Fibroblast of pulmonary artery (primary cell): ENCODE data around the gene C1QL4.

Source experiments
- DNase-seq: peaks from one replicate; pipeline ENCODE4 v3.0.0-alpha.2; 2010; ENCODE audit warnings: low read depth
- H3K4me3 ChIP-seq: replicated peaks from 2 replicates; pipeline ENCODE4 v1.5.1; 2011; ENCODE audit warnings: low read depth, mild to moderate bottlenecking, control low read depth, low read length, moderate library complexity
- CTCF ChIP-seq: IDR thresholded peaks from 2 replicates; pipeline ENCODE4 v1.5.1; 2011; ENCODE audit warnings: mild to moderate bottlenecking, control low read depth, low read length, inconsistent platforms; ENCODE audit errors: missing control alignments

C1QL4 gene

DNA sequence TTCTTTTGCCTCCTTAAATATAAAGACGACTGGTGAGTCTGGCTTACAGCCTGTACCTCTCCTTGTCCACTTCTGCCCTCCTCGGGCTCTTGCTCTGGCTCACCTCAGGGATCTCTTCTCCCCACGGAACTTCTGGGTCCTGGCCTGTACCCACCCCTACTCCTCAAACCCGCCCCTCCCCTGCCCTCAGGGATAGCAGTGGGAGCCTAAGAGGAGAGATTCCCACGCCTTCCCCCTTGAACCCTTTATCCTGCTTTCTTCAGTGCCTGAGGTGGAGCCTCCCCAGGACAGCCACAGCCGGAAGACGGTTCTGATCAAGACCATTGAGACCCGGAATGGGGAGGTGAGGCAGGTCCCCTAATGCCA, 39.3 kb downstream of the C1QL4 start:
- no peak overlapping the region for H3K4me3 ChIP-seq
- TF ChIP-seq CTCF: no peak
- no peak for DNase-seq

GRCh38 chr12:49296836-49297694, 39.9 kb downstream of the C1QL4 start:
- TF ChIP-seq CTCF: no peak
- no peak for DNase-seq
- H3K4me3 ChIP-seq: no peak overlapping the region

DNA sequence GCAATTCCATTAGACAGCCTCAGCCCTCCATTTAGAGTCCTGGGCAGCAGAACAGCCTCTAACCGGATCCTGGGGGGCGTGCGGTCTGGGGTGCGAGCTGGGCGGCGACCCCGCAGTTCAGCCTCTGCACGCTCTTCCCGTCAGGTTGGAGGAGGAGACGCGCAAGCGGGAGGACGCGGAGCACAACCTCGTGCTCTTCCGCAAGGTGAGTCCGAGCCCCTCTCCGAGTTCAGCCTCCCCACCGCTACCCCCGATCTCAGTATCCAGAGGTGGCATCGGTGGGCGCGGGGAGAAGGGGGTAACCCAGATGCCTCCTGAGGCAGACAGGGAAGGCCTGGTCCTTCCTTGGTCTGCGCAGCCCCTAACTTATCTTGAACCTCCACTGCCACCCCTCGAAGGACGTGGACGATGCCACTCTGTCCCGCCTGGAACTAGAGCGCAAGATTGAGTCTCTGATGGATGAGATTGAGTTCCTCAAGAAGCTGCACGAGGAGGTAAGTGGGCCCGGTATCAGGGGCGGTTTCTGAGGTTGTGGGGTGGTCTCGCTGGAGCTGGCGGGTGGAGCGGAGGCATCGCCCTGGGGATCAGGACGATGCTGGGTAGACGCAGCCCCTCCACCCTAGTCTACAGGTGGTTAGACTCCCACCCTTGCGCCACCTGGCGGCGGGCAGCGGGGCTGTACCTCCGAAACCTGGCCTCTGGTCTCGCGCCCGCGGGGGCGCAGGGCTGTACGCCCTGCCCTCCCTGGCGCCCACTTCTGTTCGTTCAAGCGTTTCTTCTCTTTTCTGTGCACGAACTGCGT, 40.8 kb downstream of the C1QL4 start:
- no peak overlapping the region for H3K4me3 ChIP-seq
- TF ChIP-seq CTCF: peak; percentile 59
- no peak for DNase-seq

DNA sequence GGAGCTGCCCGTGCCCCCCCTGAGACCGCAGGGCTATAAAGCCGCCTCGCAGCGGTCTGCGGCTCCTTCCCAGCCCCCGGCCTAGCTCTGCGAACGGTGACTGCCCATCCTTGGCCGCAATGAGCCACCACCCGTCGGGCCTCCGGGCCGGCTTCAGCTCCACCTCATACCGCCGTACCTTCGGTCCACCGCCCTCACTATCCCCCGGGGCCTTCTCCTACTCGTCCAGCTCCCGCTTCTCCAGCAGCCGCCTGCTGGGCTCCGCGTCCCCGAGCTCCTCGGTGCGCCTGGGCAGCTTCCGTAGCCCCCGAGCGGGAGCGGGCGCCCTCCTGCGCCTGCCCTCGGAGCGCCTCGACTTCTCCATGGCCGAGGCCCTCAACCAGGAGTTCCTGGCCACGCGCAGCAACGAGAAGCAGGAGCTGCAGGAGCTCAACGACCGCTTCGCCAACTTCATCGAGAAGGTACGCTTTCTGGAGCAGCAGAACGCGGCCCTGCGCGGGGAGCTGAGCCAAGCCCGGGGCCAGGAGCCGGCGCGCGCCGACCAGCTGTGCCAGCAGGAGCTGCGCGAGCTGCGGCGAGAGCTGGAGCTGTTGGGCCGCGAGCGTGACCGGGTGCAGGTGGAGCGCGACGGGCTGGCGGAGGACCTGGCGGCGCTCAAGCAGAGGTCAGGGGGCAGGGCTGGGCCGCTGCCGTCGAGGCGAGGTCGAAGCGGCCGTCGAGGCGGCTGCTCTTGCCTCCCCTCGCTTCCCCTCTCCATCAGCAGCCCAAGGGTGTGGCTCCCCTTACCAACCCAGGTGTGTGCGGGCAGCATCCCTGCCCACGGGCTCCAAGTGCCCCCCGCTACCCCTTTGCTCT, 41.7 kb downstream of the C1QL4 start, which contains the start of gene PRPH:
Gene PRPH (plus strand): TSS at position 66 of the 855 bp plus-strand sequence. CDS start 54 bp downstream, at position 120.
- TF ChIP-seq CTCF: no peak
- H3K4me3 ChIP-seq: no peak within 1 kb of the TSS
- no peak for DNase-seq

GRCh38 chr12:49294804-49295081, 42.2 kb downstream of the C1QL4 start:
- TF ChIP-seq CTCF: no peak
- DNase-seq: no peak
- H3K4me3 ChIP-seq: no peak overlapping the region

- H3K4me3 ChIP-seq: no peak overlapping the region
- no peak for TF ChIP-seq CTCF
- DNase-seq: no peak
These were observed 42.7 kb downstream of the C1QL4 start for GRCh38 chr12:49294086-49294803.
